GM20000 (cell line): ENCODE measurements around the gene ATXN2L.
A peak's percentile ranks its signal among the peaks of the same experiment; 100 is the strongest.
"Not testable (repeated sequence)": the region's sequence is repeated elsewhere in the genome, so short reads cannot be mapped to it uniquely, and the experiment has no call there.

ENCODE experiments used
- DNase-seq: peaks from one replicate; pipeline ENCODE4 v3.0.0; 2012; ENCODE audit warnings: low spot score
- TF ChIP-seq, protein P1 (sequence below): IDR thresholded peaks from 2 replicates; pipeline ENCODE4 v1.5.1; 2012; ENCODE audit warnings: mild to moderate bottlenecking, control low read depth; ENCODE audit errors: extremely low read depth, missing control alignments

Gene ATXN2L

DNA sequence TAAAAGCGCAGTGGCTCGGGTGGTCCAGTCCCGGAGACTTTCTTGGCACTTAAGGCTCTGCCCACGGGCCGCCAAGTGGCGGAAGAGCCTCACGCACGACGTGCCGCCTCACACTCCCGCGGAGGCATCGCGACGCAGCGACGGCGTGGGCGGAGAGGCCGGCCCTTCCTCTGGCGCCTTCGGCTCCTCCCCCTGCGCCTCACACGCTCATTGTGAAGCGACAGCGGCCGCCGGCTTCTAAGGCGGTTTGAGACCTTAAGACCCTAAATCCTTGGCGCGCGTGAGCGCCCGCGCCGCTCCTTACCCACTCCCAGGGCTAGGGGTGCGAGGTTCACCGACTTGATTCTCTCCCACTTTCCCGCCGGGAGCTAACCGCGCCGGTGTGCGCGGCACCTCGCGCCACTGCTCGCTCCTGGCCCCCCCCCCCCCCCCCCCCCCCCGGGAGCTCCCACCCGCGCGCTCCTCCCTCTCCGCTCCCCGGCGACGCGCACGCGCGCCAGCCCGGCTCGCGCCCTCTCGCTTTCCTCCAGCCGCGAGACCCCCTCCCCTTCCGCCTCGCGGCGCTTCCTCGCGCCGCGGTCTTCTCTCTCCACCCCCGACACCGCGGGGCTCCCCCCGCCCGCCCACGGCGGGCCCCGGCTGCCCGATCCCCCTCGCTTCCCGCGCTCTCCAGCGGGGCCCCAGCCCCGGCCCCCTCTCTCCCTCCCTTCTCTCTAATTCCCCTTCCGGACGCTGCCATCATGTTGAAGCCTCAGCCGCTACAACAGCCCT, at the start of gene ATXN2L:
ATXN2L (plus strand) TSS at position 480 of the 771 bp plus-strand sequence; CDS start at position 741, 261 bp downstream.
- TF ChIP-seq, protein P1, sequence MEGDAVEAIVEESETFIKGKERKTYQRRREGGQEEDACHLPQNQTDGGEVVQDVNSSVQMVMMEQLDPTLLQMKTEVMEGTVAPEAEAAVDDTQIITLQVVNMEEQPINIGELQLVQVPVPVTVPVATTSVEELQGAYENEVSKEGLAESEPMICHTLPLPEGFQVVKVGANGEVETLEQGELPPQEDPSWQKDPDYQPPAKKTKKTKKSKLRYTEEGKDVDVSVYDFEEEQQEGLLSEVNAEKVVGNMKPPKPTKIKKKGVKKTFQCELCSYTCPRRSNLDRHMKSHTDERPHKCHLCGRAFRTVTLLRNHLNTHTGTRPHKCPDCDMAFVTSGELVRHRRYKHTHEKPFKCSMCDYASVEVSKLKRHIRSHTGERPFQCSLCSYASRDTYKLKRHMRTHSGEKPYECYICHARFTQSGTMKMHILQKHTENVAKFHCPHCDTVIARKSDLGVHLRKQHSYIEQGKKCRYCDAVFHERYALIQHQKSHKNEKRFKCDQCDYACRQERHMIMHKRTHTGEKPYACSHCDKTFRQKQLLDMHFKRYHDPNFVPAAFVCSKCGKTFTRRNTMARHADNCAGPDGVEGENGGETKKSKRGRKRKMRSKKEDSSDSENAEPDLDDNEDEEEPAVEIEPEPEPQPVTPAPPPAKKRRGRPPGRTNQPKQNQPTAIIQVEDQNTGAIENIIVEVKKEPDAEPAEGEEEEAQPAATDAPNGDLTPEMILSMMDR: no peak
- DNase-seq: peak; percentile 96

DNA sequence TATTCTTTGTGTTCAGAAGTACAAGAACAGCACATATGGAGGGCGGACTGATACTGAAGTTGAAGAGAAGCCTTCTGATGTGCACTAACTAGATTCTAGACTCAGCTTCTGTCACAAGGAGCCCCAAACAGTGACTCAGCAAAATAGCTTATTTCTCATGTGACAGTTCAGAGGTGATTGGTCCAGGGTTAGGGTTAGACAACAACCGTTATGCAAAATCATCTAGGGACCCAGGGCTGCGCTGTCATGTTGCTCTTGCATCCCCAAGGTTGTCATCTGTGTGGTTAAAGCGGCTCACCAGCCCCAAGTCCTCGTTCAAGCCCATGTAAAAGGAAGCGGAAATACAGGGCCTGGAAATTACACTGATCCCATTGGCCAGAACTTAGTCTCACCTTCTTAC, 41.1 kb upstream of the ATXN2L start:
- not testable (repeated sequence) for DNase-seq

- not testable (repeated sequence) for DNase-seq
Observed at GRCh38 chr16:28782357-28782756, 40.4 kb upstream of the ATXN2L start.

DNA sequence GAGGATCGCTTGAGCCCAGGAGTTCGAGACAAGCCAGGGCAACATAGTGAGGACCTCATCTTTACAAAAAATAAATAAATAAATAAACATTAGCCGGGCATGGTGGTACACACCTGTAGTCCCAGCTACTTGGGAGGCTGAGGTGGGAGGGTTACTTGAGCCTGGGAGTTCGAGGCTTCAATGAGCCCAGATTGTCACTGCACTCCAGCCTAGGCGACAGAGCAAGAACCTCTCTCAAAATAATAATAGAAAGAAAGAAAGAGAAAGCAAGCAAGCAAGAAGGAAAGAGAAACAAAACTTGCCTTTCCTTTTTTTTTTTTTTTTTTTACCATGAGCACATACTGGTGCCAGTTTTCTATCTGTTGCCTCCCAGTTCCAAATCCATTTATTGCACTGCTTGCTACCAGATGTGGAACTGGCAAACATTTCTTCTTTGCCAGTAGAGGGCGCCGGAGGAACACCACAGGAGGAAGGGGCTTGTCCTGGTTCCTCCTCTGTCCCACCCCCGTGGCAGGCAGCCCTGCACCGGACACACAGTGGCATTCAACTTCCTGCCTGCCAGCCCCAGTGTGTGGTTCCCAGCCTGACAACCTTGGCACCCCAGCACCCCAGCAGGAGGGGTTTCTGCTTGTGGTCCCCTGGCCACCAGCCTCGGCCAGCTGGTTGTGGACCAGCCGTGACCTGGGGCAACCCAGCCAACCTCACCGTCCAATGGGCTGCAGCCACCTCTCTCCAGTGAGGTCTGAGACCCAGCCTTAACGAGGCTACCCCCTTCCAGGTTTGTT, 20.4 kb upstream of the ATXN2L start:
- TF ChIP-seq, protein P1: peak; percentile 15
- not testable (repeated sequence) for DNase-seq

GRCh38 chr16:28807445-28808120, 15.2 kb upstream of the ATXN2L start:
- not testable (repeated sequence) for DNase-seq

- peak; percentile 1 for DNase-seq
- TF ChIP-seq, protein P1: no peak
Observed at GRCh38 chr16:28820016-28820415, 2.8 kb upstream of the ATXN2L start.

- not testable (repeated sequence) for DNase-seq
Observed at GRCh38 chr16:28820546-28820945, 2.3 kb upstream of the ATXN2L start.

GRCh38 chr16:28821874-28822519, 802 bp upstream of the ATXN2L start:
- DNase-seq: peak; percentile 2
- TF ChIP-seq, protein P1: no peak

- no peak for DNase-seq
- TF ChIP-seq, protein P1: no peak
Observed at GRCh38 chr16:28823291-28823872, 583 bp downstream of the ATXN2L start.
